Activated CD4-positive, alpha-beta T cell treated with anti-CD3 and anti-CD28 coated beads, Interleukin-2, amount 10 ng/mL, durations not matched to agents 24 days and 14 days (primary cell): ENCODE data around the gene CDC42BPA. TPM values are rescaled to one million over a fixed set of nuclear protein-coding genes. Genes with fewer than 3 reads are reported as not detected.
"Not testable (repeated sequence)": the region's sequence is repeated elsewhere in the genome, so short reads cannot be mapped to it uniquely, and the experiment has no call there.

Experiments used
- DNase-seq: peaks from one replicate; pipeline ENCODE4 v3.0.0; 2022
- H3K27ac Mint-ChIP-seq: one replicate; pipeline ENCODE4 v1.8.0; 2022; ENCODE audit warnings: mild to moderate bottlenecking, mixed read lengths
- H3K27me3 Mint-ChIP-seq: one replicate; pipeline ENCODE4 v1.8.0; 2022; ENCODE audit warnings: mixed read lengths
- H3K36me3 Mint-ChIP-seq: one replicate; pipeline ENCODE4 v1.8.0; 2022; ENCODE audit warnings: low read depth, mild to moderate bottlenecking, mixed read lengths
- H3K4me1 Mint-ChIP-seq: one replicate; pipeline ENCODE4 v1.8.0; 2021; ENCODE audit warnings: mixed read lengths
- H3K4me3 Mint-ChIP-seq: one replicate; pipeline ENCODE4 v1.8.0; 2022; ENCODE audit warnings: mild to moderate bottlenecking, moderate library complexity, mixed read lengths
- H3K9me3 Mint-ChIP-seq: one replicate; pipeline ENCODE4 v1.8.0; 2021; ENCODE audit warnings: mixed read lengths
- intact Hi-C: fragments of 100-400 bp; cut with micrococcal nuclease; formaldehyde crosslinking; loops from one replicate; pipeline ENCODE4 v1.15.1; 2023
- total RNA-seq: library from RNA; stranded (reverse); gene quantifications from 2 replicates; pipeline ENCODE4 v1.2.3, GENCODE V29; 2022

CDC42BPA gene
- total RNA-seq, 1 donor from 2014 or later: 1.2 TPM

- H3K9me3 Mint-ChIP-seq: no peaks in the 10 kb centered on the region
- no peaks in the 10 kb centered on the region for H3K4me1 Mint-ChIP-seq
These were observed 162.6 kb downstream of the CDC42BPA start for GRCh38 chr1:227155688-227156087.

GRCh38 chr1:227155004-227155403 lies 163.3 kb downstream of the CDC42BPA start:
- H3K36me3 Mint-ChIP-seq: no peaks in the 10 kb centered on the region
- no peaks in the 10 kb centered on the region for H3K4me1 Mint-ChIP-seq
- intact Hi-C loops: no loop called here
- no peak overlapping the region for H3K27ac Mint-ChIP-seq
- no peak for DNase-seq
- H3K27me3 Mint-ChIP-seq: peaks cover 17% of the 10 kb centered on the region
- H3K4me3 Mint-ChIP-seq: no peak overlapping the region
- H3K9me3 Mint-ChIP-seq: no peaks in the 10 kb centered on the region

More at GRCh38 chr1:227155688-227156087, 162.6 kb downstream of the CDC42BPA start:
- Mint-ChIP-seq H3K27ac (no peak overlapping the region), H3K36me3 (no peaks in the 10 kb centered on the region), H3K4me3 (no peak overlapping the region), H3K27me3 (peaks cover 14% of the 10 kb centered on the region)
- intact Hi-C loops: no loop called here
- no peak for DNase-seq

- Mint-ChIP-seq H3K4me1 (no peaks in the 10 kb centered on the region), H3K4me3 (no peak overlapping the region), H3K27me3 (peaks cover 18% of the 10 kb centered on the region), H3K9me3 (no peaks in the 10 kb centered on the region), H3K36me3 (no peaks in the 10 kb centered on the region), H3K27ac (no peak overlapping the region)
- no peak for DNase-seq
- intact Hi-C loops: no loop called here
These were observed 165.8 kb downstream of the CDC42BPA start for GRCh38 chr1:227152525-227152924.

GRCh38 chr1:227140376-227140775 lies 177.9 kb downstream of the CDC42BPA start:
- intact Hi-C loops: no loop called here

GRCh38 chr1:227136210-227136820 lies 182.0 kb downstream of the CDC42BPA start:
- H3K9me3 Mint-ChIP-seq: no peaks in the 10 kb centered on the region
- DNase-seq: no peak
- no peaks in the 10 kb centered on the region for H3K4me1 Mint-ChIP-seq
- H3K27me3 Mint-ChIP-seq: no peaks in the 10 kb centered on the region
- H3K27ac Mint-ChIP-seq: no peak overlapping the region
- no peaks in the 10 kb centered on the region for H3K36me3 Mint-ChIP-seq
- H3K4me3 Mint-ChIP-seq: no peak overlapping the region
- intact Hi-C loops: no loop called here

More at GRCh38 chr1:227140376-227140775, 177.9 kb downstream of the CDC42BPA start:
- no peaks in the 10 kb centered on the region for H3K4me1 Mint-ChIP-seq
- H3K27me3 Mint-ChIP-seq: no peaks in the 10 kb centered on the region
- H3K27ac Mint-ChIP-seq: no peak overlapping the region
- no peak for DNase-seq
- no peaks in the 10 kb centered on the region for H3K9me3 Mint-ChIP-seq
- no peak overlapping the region for H3K4me3 Mint-ChIP-seq
- H3K36me3 Mint-ChIP-seq: no peaks in the 10 kb centered on the region

GRCh38 chr1:227134686-227135314 lies 183.5 kb downstream of the CDC42BPA start:
- H3K4me3 Mint-ChIP-seq: no peak overlapping the region
- intact Hi-C loops: no loop called here

GRCh38 chr1:227132695-227133094 lies 185.6 kb downstream of the CDC42BPA start:
- H3K4me3 Mint-ChIP-seq, H3K4me1 Mint-ChIP-seq, H3K27me3 Mint-ChIP-seq, H3K9me3 Mint-ChIP-seq, DNase-seq, H3K36me3 Mint-ChIP-seq, intact Hi-C loops, H3K27ac Mint-ChIP-seq: not testable (repeated sequence)

More at GRCh38 chr1:227134686-227135314, 183.5 kb downstream of the CDC42BPA start:
- no peaks in the 10 kb centered on the region for H3K27me3 Mint-ChIP-seq
- H3K4me1 Mint-ChIP-seq: no peaks in the 10 kb centered on the region
- H3K27ac Mint-ChIP-seq: no peak overlapping the region
- no peak for DNase-seq
- no peaks in the 10 kb centered on the region for H3K36me3 Mint-ChIP-seq
- no peaks in the 10 kb centered on the region for H3K9me3 Mint-ChIP-seq

GRCh38 chr1:227131193-227131592 lies 187.1 kb downstream of the CDC42BPA start:
- H3K27ac Mint-ChIP-seq: no peak overlapping the region
- H3K9me3 Mint-ChIP-seq: no peaks in the 10 kb centered on the region
- no peak overlapping the region for H3K4me3 Mint-ChIP-seq
- intact Hi-C loops: no loop called here
- H3K36me3 Mint-ChIP-seq: no peaks in the 10 kb centered on the region
- no peaks in the 10 kb centered on the region for H3K4me1 Mint-ChIP-seq
- no peak for DNase-seq
- no peaks in the 10 kb centered on the region for H3K27me3 Mint-ChIP-seq

- DNase-seq: no peak
- no peak overlapping the region for H3K4me3 Mint-ChIP-seq
- H3K9me3 Mint-ChIP-seq: no peaks in the 10 kb centered on the region
- H3K27ac Mint-ChIP-seq: no peak overlapping the region
- intact Hi-C loops: no loop called here
- H3K4me1 Mint-ChIP-seq: no peaks in the 10 kb centered on the region
- H3K27me3 Mint-ChIP-seq: no peaks in the 10 kb centered on the region
- no peaks in the 10 kb centered on the region for H3K36me3 Mint-ChIP-seq
These were observed 190.4 kb downstream of the CDC42BPA start for GRCh38 chr1:227127891-227128290.

GRCh38 chr1:227125929-227126545 lies 192.3 kb downstream of the CDC42BPA start:
- intact Hi-C loops: no loop called here
- Mint-ChIP-seq H3K27ac (no peak overlapping the region), H3K36me3 (no peaks in the 10 kb centered on the region), H3K9me3 (no peaks in the 10 kb centered on the region), H3K27me3 (no peaks in the 10 kb centered on the region), H3K4me1 (no peaks in the 10 kb centered on the region), H3K4me3 (no peak overlapping the region)
- no peak for DNase-seq

- Mint-ChIP-seq H3K4me1 (no peaks in the 10 kb centered on the region), H3K36me3 (no peaks in the 10 kb centered on the region), H3K27me3 (peaks cover 3% of the 10 kb centered on the region), H3K4me3 (no peak overlapping the region), H3K27ac (no peak overlapping the region), H3K9me3 (no peaks in the 10 kb centered on the region)
- no peak for DNase-seq
- intact Hi-C loops: no loop called here
These were observed 193.8 kb downstream of the CDC42BPA start for GRCh38 chr1:227124473-227124872.

GRCh38 chr1:227120826-227121225 lies 197.5 kb downstream of the CDC42BPA start:
- H3K27me3 Mint-ChIP-seq: peaks cover 7% of the 10 kb centered on the region
- no peaks in the 10 kb centered on the region for H3K36me3 Mint-ChIP-seq
- intact Hi-C loops: no loop called here
- DNase-seq: no peak
- no peaks in the 10 kb centered on the region for H3K4me1 Mint-ChIP-seq
- H3K27ac Mint-ChIP-seq: no peak overlapping the region
- H3K4me3 Mint-ChIP-seq: no peak overlapping the region
- H3K9me3 Mint-ChIP-seq: no peaks in the 10 kb centered on the region

- no peak for DNase-seq
- Mint-ChIP-seq H3K27me3 (peaks cover 27% of the 10 kb centered on the region), H3K4me1 (no peaks in the 10 kb centered on the region), H3K36me3 (no peaks in the 10 kb centered on the region), H3K9me3 (no peaks in the 10 kb centered on the region), H3K27ac (no peak overlapping the region), H3K4me3 (no peak overlapping the region)
- intact Hi-C loops: no loop called here
These were observed 205.8 kb downstream of the CDC42BPA start for GRCh38 chr1:227112538-227112937.

GRCh38 chr1:227111782-227112181 lies 206.5 kb downstream of the CDC42BPA start:
- H3K4me1 Mint-ChIP-seq: no peaks in the 10 kb centered on the region
- intact Hi-C loops: no loop called here
- H3K36me3 Mint-ChIP-seq: no peaks in the 10 kb centered on the region
- no peaks in the 10 kb centered on the region for H3K9me3 Mint-ChIP-seq
- no peak overlapping the region for H3K4me3 Mint-ChIP-seq
- DNase-seq: no peak
- H3K27me3 Mint-ChIP-seq: peaks cover 27% of the 10 kb centered on the region
- no peak overlapping the region for H3K27ac Mint-ChIP-seq
